BJ (cell line): ENCODE measurements around the gene PYCARD. TPM values are rescaled to one million over a fixed set of nuclear protein-coding genes. Genes with fewer than 3 reads are reported as not detected.

Experiments
- CTCF ChIA-PET: fragments of 350-600 bp; formaldehyde crosslinking; extraction: SDS; loops from one replicate; lab custom pipeline; 2021; ENCODE audit warnings: antibody characterized with exemption, inconsistent platforms; lab: Yijun Ruan, JAX
- POLR2A ChIA-PET: fragments of 300-600 bp; sonication (Branson Sonifier 250); formaldehyde crosslinking; extraction: SDS; loops from one replicate; lab custom pipeline; 2021; ENCODE audit warnings: antibody characterized with exemption; lab: Charles Lee
- DNase-seq: peaks from one replicate; pipeline ENCODE4 v3.0.0-alpha.2; 2011; ENCODE audit warnings: low read depth
- H3K27me3 ChIP-seq: 2 replicates; pipeline ENCODE4 v1.6.0; 2011; ENCODE audit warnings: low read length; ENCODE audit not compliant: control insufficient read depth, insufficient read depth
- H3K36me3 ChIP-seq: 2 replicates; pipeline ENCODE4 v1.5.1; 2011; ENCODE audit warnings: low read length; ENCODE audit not compliant: control insufficient read depth, insufficient read depth
- H3K4me3 ChIP-seq: 2 replicates; pipeline ENCODE4 v1.5.1; 2011; ENCODE audit warnings: low read depth, mild to moderate bottlenecking, control low read depth, low read length
- polyA plus RNA-seq: library from polyadenylated mRNA; depleted of rRNA; stranded (reverse); fragments of >200 nt; gene quantifications from 2 replicates; pipeline ENCODE4 v1.2.3, GENCODE V29; 2011
- TF ChIP-seq, protein P1 (sequence below): IDR thresholded peaks from 2 replicates; pipeline ENCODE4 v1.5.1; 2011; ENCODE audit warnings: low read depth, mild to moderate bottlenecking, control low read depth, inconsistent platforms, low read length, moderate library complexity; ENCODE audit not compliant: insufficient read depth

PYCARD gene
- polyA plus RNA-seq, 1 experiment, result 23.9 TPM

DNA sequence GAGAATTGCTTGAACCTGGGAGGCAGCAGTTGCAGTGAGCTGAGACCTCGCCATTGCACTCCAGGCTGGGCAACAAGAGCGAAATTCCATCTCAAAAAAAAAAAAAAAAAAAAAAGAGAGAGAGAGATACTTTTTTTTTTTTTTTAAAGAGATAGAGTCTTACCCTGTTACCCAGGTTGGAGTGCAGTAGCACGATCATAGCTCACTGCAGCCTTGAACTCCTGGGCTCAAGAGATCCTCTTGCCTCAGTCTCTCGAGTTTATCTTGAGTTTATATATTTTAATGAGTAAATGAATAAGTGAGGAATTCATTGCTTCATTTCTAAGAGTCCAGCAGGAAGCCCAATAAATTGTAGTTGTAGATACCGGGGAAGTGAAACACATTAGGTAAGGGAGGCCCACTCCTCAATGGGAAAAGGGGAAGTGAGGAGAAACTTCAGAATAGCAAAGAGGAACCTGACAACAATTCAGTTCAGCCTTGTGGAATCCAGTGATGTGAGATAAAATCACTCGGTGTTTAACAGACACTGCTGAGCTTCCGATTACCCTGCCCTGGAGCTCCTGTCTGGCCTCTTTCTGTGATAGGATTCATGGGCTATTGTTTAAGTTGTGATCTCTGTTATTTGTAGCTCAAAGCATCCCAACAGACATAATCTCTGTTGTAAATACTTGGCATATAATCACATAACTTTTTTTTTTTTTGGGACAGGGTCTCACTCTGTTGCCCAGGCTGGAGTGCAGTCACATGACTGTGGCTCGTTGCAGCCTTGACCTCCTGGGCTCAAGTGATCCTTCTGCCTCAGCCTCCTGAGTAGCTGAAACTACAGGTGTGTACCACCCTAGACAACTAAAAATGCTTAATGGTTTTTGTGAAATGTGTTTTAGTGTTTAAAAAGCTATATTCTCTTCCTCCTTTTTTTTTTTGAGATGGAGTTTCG, 41.4 kb upstream of the PYCARD start:
- H3K36me3 ChIP-seq, result no peaks in the 10 kb centered on the region
- ChIA-PET CTCF (interaction anchor here (0.7 kb wide), 1 partner anchor 437 kb away, joined by 3 read pairs; no protein-coding TSS in a partner anchor), POLR2A (interaction anchor here (0.6 kb wide), 1 partner anchor 77 kb away, joined by 9 read pairs; no protein-coding TSS in a partner anchor)
- H3K4me3 ChIP-seq, result no peak overlapping the region
- TF ChIP-seq, protein P1, sequence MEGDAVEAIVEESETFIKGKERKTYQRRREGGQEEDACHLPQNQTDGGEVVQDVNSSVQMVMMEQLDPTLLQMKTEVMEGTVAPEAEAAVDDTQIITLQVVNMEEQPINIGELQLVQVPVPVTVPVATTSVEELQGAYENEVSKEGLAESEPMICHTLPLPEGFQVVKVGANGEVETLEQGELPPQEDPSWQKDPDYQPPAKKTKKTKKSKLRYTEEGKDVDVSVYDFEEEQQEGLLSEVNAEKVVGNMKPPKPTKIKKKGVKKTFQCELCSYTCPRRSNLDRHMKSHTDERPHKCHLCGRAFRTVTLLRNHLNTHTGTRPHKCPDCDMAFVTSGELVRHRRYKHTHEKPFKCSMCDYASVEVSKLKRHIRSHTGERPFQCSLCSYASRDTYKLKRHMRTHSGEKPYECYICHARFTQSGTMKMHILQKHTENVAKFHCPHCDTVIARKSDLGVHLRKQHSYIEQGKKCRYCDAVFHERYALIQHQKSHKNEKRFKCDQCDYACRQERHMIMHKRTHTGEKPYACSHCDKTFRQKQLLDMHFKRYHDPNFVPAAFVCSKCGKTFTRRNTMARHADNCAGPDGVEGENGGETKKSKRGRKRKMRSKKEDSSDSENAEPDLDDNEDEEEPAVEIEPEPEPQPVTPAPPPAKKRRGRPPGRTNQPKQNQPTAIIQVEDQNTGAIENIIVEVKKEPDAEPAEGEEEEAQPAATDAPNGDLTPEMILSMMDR, result no peak
- DNase-seq, result no peak
- H3K27me3 ChIP-seq, result peaks cover 2% of the 10 kb centered on the region; the same call in 1 of the 2 replicates

DNA sequence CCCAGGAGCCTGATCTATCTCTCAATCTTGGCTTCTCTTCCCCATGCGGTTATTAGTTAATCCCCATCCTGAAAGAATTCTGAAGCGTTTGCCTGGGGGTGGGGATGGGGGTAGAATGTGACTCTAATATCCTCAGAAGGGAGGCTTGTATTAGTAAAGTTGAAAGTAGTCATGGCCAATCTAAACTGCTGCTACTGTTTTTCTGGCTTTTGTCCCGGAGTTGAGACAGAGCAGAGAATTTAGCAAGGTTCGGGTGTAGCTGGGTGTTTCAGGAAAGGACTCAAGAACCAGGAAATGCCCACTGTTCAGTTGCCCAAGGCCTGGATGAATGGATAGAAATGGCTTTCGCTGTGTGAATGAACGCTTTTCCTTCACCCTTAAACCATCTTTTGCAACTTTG, 39.6 kb upstream of the PYCARD start:
- DNase-seq, result no peak
- POLR2A ChIA-PET, result no interaction called here
- TF ChIP-seq, protein P1, result no peak
- Histone ChIP-seq H3K27me3 (no peaks in the 10 kb centered on the region; the same call in 1 of the 2 replicates), H3K36me3 (no peaks in the 10 kb centered on the region), H3K4me3 (no peak overlapping the region)
- CTCF ChIA-PET, result no interaction called here

DNA sequence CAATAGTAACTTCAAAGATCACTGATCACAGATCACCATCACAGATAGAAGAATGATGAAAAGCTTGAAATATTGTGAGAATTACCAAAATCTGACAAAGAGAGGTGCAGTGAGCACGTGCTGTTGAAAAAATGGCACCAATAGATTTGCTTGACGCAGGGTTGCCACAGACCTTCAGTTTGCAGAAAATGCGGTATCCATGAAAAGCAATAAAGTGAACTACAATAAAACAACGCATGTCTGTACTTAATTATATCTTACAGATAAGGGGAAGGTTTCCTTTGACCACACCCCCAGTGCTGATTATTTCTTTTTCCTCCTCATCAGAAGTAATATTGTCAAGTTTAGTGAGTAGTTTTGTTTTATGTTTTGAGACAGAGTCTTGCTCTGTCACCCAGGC, 35.5 kb upstream of the PYCARD start:
- POLR2A ChIA-PET, result no interaction called here
- DNase-seq, result no peak
- TF ChIP-seq, protein P1, result no peak
- Histone ChIP-seq H3K4me3 (no peak overlapping the region), H3K27me3 (no peaks in the 10 kb centered on the region; the same call in 1 of the 2 replicates), H3K36me3 (no peaks in the 10 kb centered on the region)
- CTCF ChIA-PET, result no interaction called here

DNA sequence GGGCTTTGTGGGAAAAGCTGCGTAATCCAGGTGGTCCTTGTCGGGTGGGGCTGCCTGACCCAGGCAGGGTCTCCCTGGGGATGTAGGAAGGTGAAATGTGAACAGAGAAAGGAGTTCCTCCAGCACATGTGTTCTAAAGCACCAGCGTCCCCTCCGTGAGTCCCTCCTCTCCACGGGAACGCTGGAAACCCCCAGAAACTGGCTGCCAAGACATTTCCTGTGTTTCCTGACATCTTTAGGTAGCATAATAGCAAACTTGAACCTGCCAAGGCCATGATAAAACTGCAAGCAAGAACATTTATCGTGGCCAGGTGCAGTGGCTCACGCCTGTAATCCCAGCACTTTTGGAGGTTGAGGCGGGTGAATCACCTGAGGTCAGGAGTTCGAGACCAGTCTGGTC, 26.9 kb upstream of the PYCARD start:
- Histone ChIP-seq H3K4me3 (no peak overlapping the region), H3K27me3 (no peaks in the 10 kb centered on the region; the same call in 1 of the 2 replicates), H3K36me3 (no peaks in the 10 kb centered on the region)
- TF ChIP-seq, protein P1, result no peak
- POLR2A ChIA-PET, result no interaction called here
- no peak for DNase-seq
- CTCF ChIA-PET, result no interaction called here

DNA sequence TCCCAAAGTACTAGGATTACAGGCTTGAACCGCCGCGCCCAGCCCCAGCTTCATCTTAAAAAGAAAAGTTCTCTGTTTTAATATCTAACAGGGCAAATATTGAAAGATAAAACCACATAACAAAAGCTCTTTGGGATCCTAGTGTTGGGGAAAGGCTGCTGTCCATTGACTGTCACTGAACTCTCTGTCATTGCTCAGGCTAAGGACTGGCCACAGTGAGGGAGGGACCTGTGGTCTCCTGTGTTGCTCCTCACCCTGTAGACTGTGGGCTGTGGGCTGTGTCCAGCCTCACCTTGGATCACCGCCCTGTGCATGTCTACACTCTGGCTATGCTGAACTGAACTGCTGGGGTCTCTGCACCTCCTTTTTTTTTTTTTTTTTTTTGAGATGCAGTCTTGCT, 25.6 kb upstream of the PYCARD start:
- ChIA-PET CTCF (interaction anchor here (1.2 kb wide), 1 partner anchor 27 kb away, joined by 3 read pairs; no protein-coding TSS in a partner anchor), POLR2A (no interaction called here)
- Histone ChIP-seq H3K36me3 (no peaks in the 10 kb centered on the region), H3K4me3 (no peak overlapping the region), H3K27me3 (no peaks in the 10 kb centered on the region; the same call in 1 of the 2 replicates)
- TF ChIP-seq, protein P1, result no peak
- DNase-seq, result no peak
